Kidney (tissue), 14 donors: Measurements from ENCODE around the gene CNTN2. TPM values are rescaled to one million over a fixed set of nuclear protein-coding genes. Genes with fewer than 3 reads are reported as not detected.

Experiments used
- DNase-seq, 5 donors: peaks; one replicate each; pipeline ENCODE4 v3.0.0-alpha.2; 2013 to 2020
- FAIRE-seq: peaks from 2 replicates; lab custom pipeline; 2012; peaks lifted over from hg19 to GRCh38; lab: Jason Lieb, UNC
- H3K27ac ChIP-seq, 2 donors: one replicate each; pipeline ENCODE4 v1.7.0; 2013; ENCODE audit warnings: low read depth in 2 of 2, low read length in 2 of 2, inconsistent platforms in 1 of 2
- H3K27me3 ChIP-seq: one replicate; pipeline ENCODE4 v1.7.1; 2013; ENCODE audit warnings: low read length, inconsistent platforms; ENCODE audit not compliant: control insufficient read depth, insufficient read depth
- H3K36me3 ChIP-seq, 3 donors: one replicate each; pipeline versions ENCODE4 v1.7.0 to v1.7.1; 2013; ENCODE audit warnings: low read length in 3 of 3, control low read depth in 1 of 3, inconsistent platforms in 1 of 3; ENCODE audit not compliant: insufficient read depth in 3 of 3, control insufficient read depth in 2 of 3
- H3K4me1 ChIP-seq, 3 donors: one replicate each; pipeline versions ENCODE4 v1.7.0 to v1.7.1; 2013; ENCODE audit warnings: low read length in 3 of 3, inconsistent platforms in 1 of 3, low read depth in 1 of 3; ENCODE audit not compliant: control insufficient read depth in 2 of 3, insufficient read depth in 2 of 3
- H3K4me3 ChIP-seq, 3 donors: one replicate each; pipeline versions ENCODE4 v1.7.0 to v1.8.1; 2013; ENCODE audit warnings: low read length in 3 of 3, control low read depth in 1 of 3, inconsistent platforms in 1 of 3
- H3K9ac ChIP-seq, 3 donors: one replicate each; pipeline versions ENCODE4 v1.7.0 to v1.7.1; 2013; ENCODE audit warnings: low read length in 3 of 3, control low read depth in 1 of 3, inconsistent platforms in 1 of 3
- H3K9me3 ChIP-seq, 3 donors: one replicate each; pipeline versions ENCODE4 v1.7.0 to v1.7.1; 2013; ENCODE audit warnings: low read length in 3 of 3, control low read depth in 1 of 3, inconsistent platforms in 1 of 3; ENCODE audit not compliant: control insufficient read depth in 2 of 3, insufficient read depth in 1 of 3
- CTCF ChIP-seq: IDR thresholded peaks from 3 replicates; pipeline ENCODE4 v1.5.1; 2012; ENCODE audit warnings: mild to moderate bottlenecking, moderate library complexity, borderline replicate concordance; ENCODE audit not compliant: insufficient read depth; ENCODE audit errors: extremely low read depth
- intact Hi-C: fragments of 100-400 bp; cut with DNase I; formaldehyde crosslinking; loops from one replicate; pipeline ENCODE4 v1.11.1; 2022
- polyA plus RNA-seq: library from polyadenylated mRNA; stranded (reverse); fragments of 350-450 nt; fragmentation: Illumina TruSeq; extraction: RNeasy Lipid Tissue Mini Kit (QIAGEN cat#74804); gene quantifications from one replicate; pipeline ENCODE4 v1.2.3, GENCODE V29; 2014; ENCODE audit warnings: low read depth, low replicate concordance; ENCODE audit not compliant: insufficient read depth
- total RNA-seq: library from RNA; stranded (reverse); fragmentation: NEBNext Ultra II Directional; extraction: Animal tissue kit (Norgen Biotek cat#: 25700); gene quantifications from one replicate; pipeline ENCODE4 v1.2.1, GENCODE V29; 2021
- donor health status: control.
- donor health status: control.
- donor health status: control.
- donor health status: control.
- donor health status: control.
- donor health status: DM: yes; HTN: yes; CAD: no.
- donor health status: Normal renal cell carcinoma (clear cell type).

The CNTN2 gene
- total and polyA plus RNA-seq, 2 donors from 2014 or later, result 0.15 to 0.44 TPM

GRCh38 chr1:205047764-205048231 is 4.8 kb downstream of the CNTN2 start:
- TF ChIP-seq CTCF, result no peak
- Histone ChIP-seq H3K27ac (no peak overlapping the region), H3K4me1 (peaks cover 0 to 2% (median 0%) of the 10 kb centered on the region in 3 donors), H3K36me3 (no peaks in the 10 kb centered on the region), H3K4me3 (no peak overlapping the region), H3K9ac (no peak overlapping the region), H3K27me3 (peaks cover 8% of the 10 kb centered on the region), H3K9me3 (no peaks in the 10 kb centered on the region)
- FAIRE-seq (no peak), DNase-seq (no peak)
- intact Hi-C loops, result no loop called here

GRCh38 chr1:205048382-205048781 is 5.4 kb downstream of the CNTN2 start:
- Histone ChIP-seq H3K36me3 (no peaks in the 10 kb centered on the region), H3K9me3 (no peaks in the 10 kb centered on the region), H3K27ac (no peak overlapping the region), H3K9ac (no peak overlapping the region), H3K27me3 (peaks cover 8% of the 10 kb centered on the region), H3K4me3 (no peak overlapping the region), H3K4me1 (peaks cover 0 to under 1% (median 0%) of the 10 kb centered on the region in 3 donors)
- no peak for TF ChIP-seq CTCF
- DNase-seq (no peak), FAIRE-seq (no peak)
- intact Hi-C loops, result no loop called here

GRCh38 chr1:205049479-205049878 is 6.5 kb downstream of the CNTN2 start:
- H3K9me3 ChIP-seq, result no peaks in the 10 kb centered on the region
- no peak for TF ChIP-seq CTCF
- no peak overlapping the region for H3K4me3 ChIP-seq
- FAIRE-seq, result no peak
- DNase-seq, result no peak
- H3K27ac ChIP-seq, result no peak overlapping the region
- no peaks in the 10 kb centered on the region for H3K36me3 ChIP-seq
- H3K27me3 ChIP-seq, result peaks cover 7% of the 10 kb centered on the region
- no peak overlapping the region for H3K9ac ChIP-seq
- intact Hi-C loops, result no loop called here
- no peaks in the 10 kb centered on the region for H3K4me1 ChIP-seq

- Histone ChIP-seq H3K4me3 (no peak overlapping the region), H3K9ac (no peak overlapping the region), H3K36me3 (no peaks in the 10 kb centered on the region), H3K4me1 (no peaks in the 10 kb centered on the region), H3K27me3 (no peaks in the 10 kb centered on the region), H3K9me3 (no peaks in the 10 kb centered on the region), H3K27ac (no peak overlapping the region)
- intact Hi-C loops, result no loop called here
- FAIRE-seq (no peak), DNase-seq (no peak)
- TF ChIP-seq CTCF, result no peak
Measured at GRCh38 chr1:205052690-205053089, 9.7 kb downstream of the CNTN2 start.
